HG03460 (cell line): Measurements from ENCODE around the gene MOB2.
"Not testable (repeated sequence)": the region's sequence is repeated elsewhere in the genome, so short reads cannot be mapped to it uniquely, and the experiment has no call there.

Experiments
- ATAC-seq: cut with Tn5 transposase; IDR thresholded peaks from one replicate; pipeline ENCODE4 v1.9.1; 2021; ENCODE audit not compliant: unreplicated experiment

Gene MOB2

GRCh38 chr11:1518301-1518700, 31.7 kb upstream of the MOB2 start:
- no peak for ATAC-seq

GRCh38 chr11:1517117-1518005, 30.8 kb upstream of the MOB2 start:
- ATAC-seq: no peak

- no peak for ATAC-seq
These were observed 29.9 kb upstream of the MOB2 start for GRCh38 chr11:1516273-1517067.

GRCh38 chr11:1515082-1516060, 28.8 kb upstream of the MOB2 start:
- ATAC-seq: no peak

GRCh38 chr11:1514336-1515061, 27.9 kb upstream of the MOB2 start:
- no peak for ATAC-seq

GRCh38 chr11:1513326-1514296, 27.0 kb upstream of the MOB2 start:
- no peak for ATAC-seq

- not testable (repeated sequence) for ATAC-seq
These were observed 26.1 kb upstream of the MOB2 start for GRCh38 chr11:1512531-1513258.

GRCh38 chr11:1511937-1512496, 25.4 kb upstream of the MOB2 start:
- ATAC-seq: no peak

GRCh38 chr11:1510928-1511327, 24.3 kb upstream of the MOB2 start:
- ATAC-seq: no peak

GRCh38 chr11:1510351-1510750, 23.8 kb upstream of the MOB2 start:
- ATAC-seq: not testable (repeated sequence)

- ATAC-seq: no peak
These were observed 23.2 kb upstream of the MOB2 start for GRCh38 chr11:1509626-1510255.

GRCh38 chr11:1508986-1509385, 22.4 kb upstream of the MOB2 start:
- ATAC-seq: no peak

- ATAC-seq: no peak
These were observed 21.9 kb upstream of the MOB2 start for GRCh38 chr11:1508491-1508891.

- no peak for ATAC-seq
These were observed 21.0 kb upstream of the MOB2 start for GRCh38 chr11:1507381-1508140.

GRCh38 chr11:1506981-1507380, 20.4 kb upstream of the MOB2 start:
- ATAC-seq: no peak

GRCh38 chr11:1505480-1505879, 18.9 kb upstream of the MOB2 start:
- no peak for ATAC-seq
